ENCODE measurements around the gene TEX2.

TEX2 gene

DNA sequence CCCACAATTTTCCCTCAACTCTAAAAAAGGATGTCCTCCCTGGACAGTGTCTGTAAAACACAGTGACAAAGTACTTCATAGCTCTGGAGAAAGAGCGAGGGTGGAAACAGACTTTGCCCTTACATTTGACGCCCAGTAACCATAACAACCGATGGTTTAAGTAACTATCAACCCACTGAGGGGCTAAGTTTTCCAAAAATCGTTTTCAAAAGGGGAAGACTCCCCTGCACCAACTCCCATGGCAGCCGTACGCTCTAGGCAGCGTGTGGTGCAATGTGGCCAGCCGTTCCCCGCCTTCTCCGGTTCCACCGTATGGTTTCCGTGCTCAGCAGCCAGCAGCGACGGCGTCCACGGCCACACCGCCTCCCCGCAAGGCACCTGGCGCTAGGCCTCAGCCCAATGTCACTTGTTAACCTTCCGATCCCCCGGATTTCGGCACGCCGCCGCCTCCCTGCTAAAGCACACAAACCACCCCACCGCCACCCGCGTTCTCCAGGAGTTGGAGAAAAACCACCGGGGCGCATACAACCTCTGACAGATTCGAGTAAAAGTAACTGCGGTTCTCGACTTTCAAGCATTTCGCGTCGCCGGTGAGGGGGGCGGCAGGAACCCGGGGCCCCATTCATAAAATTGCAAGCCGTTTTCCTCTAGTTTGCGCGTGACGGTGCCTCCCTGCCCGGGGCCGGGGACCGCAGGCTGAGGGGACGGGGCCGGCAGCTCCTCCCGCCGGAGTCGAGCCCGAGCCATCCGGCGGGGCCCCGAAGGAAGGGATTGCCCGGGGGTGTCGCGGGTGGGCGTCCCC, 661 bp downstream of the TEX2 start:
- DNase-seq = peak; percentile 37 to 68 (median 52)

GRCh38 chr17:64261417-64262145, 1.5 kb downstream of the TEX2 start:
- DNase-seq = no peak

- DNase-seq = peak in 2 of 4 experiments; percentile 27 to 49
These were observed 2.2 kb downstream of the TEX2 start for GRCh38 chr17:64260886-64261285.

GRCh38 chr17:64259922-64260321, 3.1 kb downstream of the TEX2 start:
- DNase-seq = no peak

GRCh38 chr17:64259426-64259825, 3.6 kb downstream of the TEX2 start:
- DNase-seq = no peak

- DNase-seq = no peak
These were observed 5.9 kb downstream of the TEX2 start for GRCh38 chr17:64256913-64257807.

DNA sequence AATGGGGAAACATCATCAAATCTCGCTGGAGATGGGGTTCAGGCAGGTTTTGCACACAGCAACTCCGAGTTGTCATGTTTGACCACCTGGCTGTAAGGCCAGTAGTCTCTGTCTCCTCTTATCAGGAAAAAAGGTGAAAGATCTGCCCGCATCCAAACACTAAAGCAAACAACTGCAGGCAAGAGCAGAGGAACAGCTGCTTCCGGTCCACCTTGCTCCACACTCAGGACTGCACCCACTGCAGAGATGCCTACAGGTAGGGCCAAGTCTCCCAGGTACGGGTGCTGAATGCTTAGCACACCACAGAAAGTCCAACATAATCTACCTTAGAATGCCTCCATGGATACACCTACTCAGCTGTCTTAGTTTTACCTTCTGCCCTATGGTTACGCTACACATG, 7.3 kb downstream of the TEX2 start:
- no peak for DNase-seq

DNA sequence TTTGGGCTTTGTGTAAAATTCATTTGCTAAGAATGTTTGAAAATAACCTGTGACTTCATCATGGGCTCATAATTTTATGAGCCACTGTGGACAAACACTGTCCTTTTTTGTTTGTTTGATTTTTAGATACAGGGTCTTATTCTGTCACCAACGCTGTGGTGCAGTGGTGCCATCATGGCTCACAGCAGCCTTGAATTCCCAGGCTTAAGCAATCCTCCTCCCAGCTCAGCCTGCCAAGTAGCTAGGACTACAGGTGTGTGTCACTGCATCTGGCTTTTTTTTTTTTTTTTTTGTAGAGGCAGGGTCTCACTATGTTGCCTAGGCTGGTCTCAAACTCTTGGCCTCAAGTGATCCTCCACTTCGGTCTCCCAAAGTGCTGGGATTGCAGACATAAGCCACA, 8.3 kb downstream of the TEX2 start:
- no peak for DNase-seq

DNA sequence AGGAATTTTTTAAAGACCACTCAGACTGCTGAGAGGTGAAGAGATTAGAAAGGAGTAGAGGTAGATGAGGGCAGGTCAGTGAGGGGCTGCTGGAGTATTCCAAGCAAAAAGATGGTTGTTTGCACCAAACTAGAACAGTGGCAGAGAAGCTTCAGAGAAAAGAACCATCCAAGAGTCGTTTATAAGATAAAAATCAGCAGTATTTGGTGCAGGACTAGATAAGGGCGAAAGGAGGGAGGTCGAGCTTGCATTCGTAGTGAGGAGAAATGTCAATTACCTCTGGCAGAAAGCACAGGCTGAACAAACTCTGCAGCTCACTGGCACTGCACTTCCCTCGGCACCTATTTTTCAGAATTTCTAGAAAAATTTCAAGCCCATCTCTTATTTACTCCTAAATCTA, 9.6 kb downstream of the TEX2 start:
- DNase-seq = no peak

DNA sequence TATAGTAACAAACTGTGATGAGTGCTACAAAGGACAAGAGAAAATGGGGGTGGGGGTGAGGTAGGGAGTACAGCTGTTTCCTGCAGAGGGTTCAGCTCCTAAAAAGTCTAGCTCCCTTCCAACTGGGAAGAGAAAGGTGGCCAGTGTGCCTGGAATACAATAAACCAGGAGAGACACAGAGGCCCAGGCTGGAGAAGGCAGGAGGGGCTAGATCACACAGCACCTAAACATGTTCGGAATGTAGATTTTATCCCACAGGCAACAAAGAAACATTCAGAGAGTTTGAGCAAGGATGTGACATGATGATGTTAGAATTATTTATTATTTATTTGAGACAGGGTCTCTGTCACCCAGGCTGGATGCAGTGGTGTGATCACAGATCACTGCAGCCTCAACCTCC, 10.2 kb downstream of the TEX2 start:
- no peak for DNase-seq

- no peak for DNase-seq
These were observed 12.7 kb downstream of the TEX2 start for GRCh38 chr17:64250233-64250835.

GRCh38 chr17:64247836-64248235, 15.2 kb downstream of the TEX2 start:
- DNase-seq = no peak

DNA sequence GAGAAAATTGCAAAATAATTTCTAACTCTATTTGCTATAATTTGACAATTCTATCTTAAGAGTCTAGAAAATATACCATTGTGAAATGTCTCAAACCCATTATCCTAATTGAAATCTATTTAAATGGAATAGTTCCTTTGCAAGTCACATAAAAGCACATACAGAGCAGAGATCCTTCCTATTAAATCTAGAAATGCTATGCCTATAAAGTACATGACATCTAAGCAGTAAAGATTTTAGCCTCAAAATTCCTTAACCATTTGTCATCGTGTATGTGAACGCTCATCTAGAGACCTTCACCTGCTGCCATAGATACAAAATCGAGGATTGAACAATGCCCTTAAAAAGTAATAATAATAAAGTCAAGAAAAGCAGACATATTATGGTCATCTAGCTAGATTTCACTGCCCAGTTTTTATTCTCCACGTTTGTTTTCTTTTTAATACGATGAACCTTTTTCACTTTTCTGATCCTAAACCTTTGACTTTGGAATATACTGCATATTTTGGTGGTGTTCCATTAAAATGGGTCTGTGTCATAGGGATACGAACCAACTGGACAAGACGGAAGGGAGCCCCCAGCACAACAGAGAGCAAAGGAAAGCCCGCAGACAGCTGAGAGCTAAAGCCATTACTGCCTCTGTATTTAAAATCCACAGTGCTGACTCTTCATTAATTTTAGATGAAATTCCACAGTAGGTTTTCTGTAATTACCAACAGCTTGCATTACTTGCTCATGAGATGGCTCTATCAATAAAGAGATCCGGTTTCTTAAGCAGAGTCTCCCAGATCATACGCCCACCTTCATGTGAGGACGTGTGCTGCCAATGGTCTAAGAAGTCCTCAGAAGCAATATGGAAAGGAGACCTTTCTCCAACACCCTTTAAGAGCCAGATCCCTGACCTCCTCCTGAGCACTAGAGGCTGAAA, 17.6 kb downstream of the TEX2 start:
- no peak for DNase-seq

GRCh38 chr17:64244165-64244564, 18.9 kb downstream of the TEX2 start:
- no peak for DNase-seq

- DNase-seq = no peak
These were observed 19.7 kb downstream of the TEX2 start for GRCh38 chr17:64243340-64243739.

- DNase-seq = no peak
These were observed 20.4 kb downstream of the TEX2 start for GRCh38 chr17:64242633-64243032.

DNA sequence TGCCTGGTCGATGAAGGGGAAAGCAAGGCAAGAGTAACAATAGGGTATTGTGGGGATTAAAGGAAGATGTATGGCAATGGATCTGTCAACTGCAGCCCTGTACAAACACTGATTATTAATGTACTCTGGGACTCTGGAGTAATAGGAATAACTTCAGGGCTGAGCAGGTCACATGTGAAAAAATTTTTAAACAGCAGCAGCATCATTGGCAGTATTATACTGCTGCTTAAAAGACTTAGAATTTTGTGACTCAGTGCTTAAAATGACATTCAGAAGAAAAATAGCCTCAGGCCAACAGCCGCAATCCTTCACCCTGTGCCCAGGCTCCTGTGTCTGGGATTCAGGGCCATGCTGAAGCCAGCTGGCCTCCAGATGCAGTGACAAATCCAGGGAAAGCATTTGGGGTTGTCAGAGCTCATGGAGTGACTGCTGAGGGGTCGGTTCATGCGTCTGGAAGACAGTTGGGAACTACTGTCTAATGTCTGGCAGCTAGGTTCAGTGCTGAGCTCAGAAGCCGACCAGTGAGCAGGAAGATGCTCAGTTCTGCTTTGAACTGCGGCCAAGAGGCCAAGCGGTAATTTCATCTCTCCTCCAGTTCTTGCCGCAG, 22.2 kb downstream of the TEX2 start:
- DNase-seq = peak in 3 of 4 experiments; percentile 38 to 55 (median 49)

- peak; percentile 43 to 83 (median 69) for DNase-seq
These were observed 22.8 kb downstream of the TEX2 start for GRCh38 chr17:64240261-64240740.

GRCh38 chr17:64238449-64238848, 24.6 kb downstream of the TEX2 start:
- peak; percentile 30 to 58 (median 40) for DNase-seq

DNA sequence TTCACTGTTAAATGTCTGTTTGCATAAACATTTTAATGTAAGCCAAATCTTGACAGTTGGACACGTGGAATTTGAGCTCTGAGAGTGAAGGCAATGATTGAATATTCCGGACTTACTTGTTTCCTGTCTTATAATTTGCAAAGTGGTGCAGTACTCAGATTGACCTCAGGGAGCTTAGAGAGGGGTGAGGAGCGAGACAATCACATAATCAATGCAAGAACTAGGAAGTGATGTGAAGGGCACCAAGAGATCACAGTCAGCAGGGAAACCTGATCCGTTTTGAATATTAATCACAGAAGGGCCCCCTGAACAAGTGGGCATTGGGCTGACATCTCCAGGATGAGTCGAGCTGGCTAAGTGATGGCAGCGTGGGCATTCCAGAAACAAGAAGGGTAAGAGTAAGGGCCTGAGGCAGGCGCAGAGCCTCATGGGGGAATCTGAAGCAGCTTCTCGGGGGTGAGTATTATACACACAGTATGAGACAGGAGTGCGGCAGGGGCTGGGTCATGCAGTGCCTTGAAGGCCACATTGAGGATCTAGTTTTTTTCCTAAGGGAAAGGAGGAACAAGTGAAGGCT, 26.1 kb downstream of the TEX2 start:
- peak in 3 of 4 experiments; percentile 25 to 44 (median 35) for DNase-seq
